HuH-7 (cell line): ENCODE data around the gene AP1S1.
"Not testable (repeated sequence)": the region's sequence is repeated elsewhere in the genome, so short reads cannot be mapped to it uniquely, and the experiment has no call there.

Source experiments
- DNase-seq: peaks from one replicate; pipeline ENCODE4 v3.0.0; 2011; ENCODE audit warnings: low spot score

The AP1S1 gene

GRCh38 chr7:101153969-101154692 is at the start of gene AP1S1:
TSS of gene AP1S1 (plus strand) at chr7:101154476. CDS start at chr7:101154515, 39 bp downstream.
- peak; percentile 99 for DNase-seq

- DNase-seq: no peak
These were observed 49.5 kb upstream of the AP1S1 start for GRCh38 chr7:101104799-101105198.

GRCh38 chr7:101105248-101105647 is 49.0 kb upstream of the AP1S1 start:
- not testable (repeated sequence) for DNase-seq

GRCh38 chr7:101106386-101106785 is 47.9 kb upstream of the AP1S1 start:
- no peak for DNase-seq

GRCh38 chr7:101108330-101108857 is 45.9 kb upstream of the AP1S1 start:
- DNase-seq: no peak

DNA sequence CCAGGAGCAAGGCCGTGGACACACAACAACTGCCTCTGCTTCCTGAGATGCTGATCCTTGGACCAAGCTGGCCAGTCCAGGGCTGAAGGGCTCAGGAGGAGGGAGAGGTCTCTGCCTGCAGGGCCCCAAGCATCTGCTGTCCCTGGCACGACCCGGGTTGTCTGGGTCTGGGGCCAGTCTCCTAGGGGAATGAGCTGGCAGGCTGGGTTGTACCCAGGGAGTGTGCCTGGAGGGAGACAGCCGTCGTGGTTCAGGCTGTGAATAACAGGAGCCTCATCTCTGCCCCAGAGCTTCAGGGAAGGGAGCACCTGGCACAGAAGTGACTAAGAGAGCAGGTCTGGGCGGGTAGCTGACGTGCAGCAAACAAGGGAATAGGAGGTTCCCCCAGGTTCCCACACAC is 45.3 kb upstream of the AP1S1 start:
- no peak for DNase-seq

DNA sequence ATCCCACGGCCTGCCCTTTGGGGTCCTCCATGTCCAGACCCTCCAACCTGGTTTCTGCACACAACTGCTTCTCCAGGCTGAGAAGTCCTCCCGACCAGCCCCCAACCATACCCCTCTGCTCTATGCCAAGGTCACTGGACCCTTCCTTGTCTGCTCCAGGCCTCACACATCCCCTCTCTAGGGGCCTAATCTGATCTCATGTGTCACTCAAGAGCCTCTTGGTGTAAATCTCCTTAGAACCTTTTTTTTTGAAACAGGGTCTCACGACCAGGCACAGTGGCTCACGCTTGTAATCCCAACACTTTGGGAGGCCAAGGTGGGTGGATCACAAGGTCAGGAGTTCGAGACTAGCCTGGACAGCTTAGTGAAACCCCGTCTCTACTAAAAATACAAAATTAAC is 44.9 kb upstream of the AP1S1 start:
- no peak for DNase-seq

DNA sequence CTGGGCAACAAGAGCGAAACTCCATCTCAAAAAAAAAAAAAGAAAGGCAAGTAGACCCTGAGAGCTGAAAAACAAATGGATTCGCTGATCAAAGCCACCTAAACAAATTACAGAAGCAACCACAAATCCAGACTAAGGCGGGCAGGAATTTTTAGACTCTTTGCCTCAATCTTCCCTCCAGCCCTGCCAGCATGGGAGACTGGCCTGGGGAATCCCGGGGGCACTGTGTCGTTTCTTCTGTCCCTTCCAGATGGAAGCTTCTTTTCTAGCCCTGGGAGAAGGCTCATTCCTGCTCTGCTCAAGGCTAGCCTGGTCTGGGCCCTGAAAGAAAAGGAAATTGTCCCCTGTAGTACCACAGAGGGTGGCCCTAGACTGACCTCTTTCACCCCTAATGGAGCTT is 43.0 kb upstream of the AP1S1 start:
- DNase-seq: no peak

- no peak for DNase-seq
These were observed 42.0 kb upstream of the AP1S1 start for GRCh38 chr7:101112233-101112632.

DNA sequence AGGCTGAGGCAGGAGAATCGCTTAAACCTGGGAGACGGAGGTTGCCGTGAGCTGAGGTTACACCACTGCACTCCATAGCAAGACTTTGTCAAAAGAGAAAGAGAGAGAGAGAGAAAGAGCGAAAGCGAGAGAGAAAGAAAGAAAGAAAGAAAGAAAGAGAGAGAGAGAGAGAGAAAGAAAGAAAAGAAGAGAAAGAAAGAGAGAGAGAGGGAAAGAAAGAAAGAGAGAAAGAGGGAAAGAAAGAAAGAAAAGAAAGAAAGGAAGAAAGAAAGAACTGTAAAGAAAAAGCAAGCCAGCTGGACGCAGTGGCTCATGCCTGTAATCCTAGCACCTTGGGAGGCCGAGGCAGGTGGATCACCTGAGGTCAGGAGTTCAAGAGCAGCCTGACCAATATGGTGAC is 41.1 kb upstream of the AP1S1 start:
- DNase-seq: not testable (repeated sequence)

DNA sequence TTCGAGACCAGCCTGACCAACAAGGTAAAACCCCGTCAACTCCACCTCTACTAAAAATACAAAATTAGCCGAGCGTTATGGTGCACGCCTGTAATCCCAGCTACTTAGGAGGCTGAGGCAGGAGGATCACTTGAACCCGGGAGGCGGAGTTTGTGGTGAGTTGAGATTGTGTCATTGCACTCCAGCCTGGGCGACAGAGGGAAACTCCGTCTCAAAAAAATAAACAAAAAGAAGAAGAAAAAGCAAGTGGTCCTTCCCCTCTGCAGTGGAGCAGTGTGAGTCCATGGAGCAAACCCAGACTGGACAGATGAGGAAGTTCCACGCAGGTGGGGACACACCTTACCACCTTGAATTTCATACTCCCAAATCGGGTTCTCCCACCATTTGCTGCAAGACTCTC is 40.4 kb upstream of the AP1S1 start:
- no peak for DNase-seq

- DNase-seq: no peak
These were observed 39.8 kb upstream of the AP1S1 start for GRCh38 chr7:101114492-101114891.

DNA sequence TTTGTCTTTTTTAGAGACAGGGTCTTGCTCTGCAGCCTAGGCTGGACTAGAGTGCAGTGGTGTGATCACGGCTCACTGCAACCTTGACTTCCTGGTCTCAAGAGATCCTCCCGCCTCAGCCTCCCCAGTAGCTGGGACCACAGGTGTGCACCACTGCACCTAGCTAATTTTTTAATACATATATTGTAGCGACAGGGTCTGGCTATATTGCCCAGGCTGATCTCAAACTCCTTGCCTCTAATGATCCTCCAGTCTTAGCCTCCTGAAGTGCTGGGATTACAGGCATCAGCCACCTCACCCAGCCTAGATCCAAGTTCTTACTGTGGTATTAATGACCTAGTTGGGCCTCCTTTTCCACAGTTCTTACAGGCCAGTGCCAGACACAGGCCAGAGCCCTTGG is 39.1 kb upstream of the AP1S1 start:
- no peak for DNase-seq

- no peak for DNase-seq
These were observed 37.4 kb upstream of the AP1S1 start for GRCh38 chr7:101116898-101117297.

DNA sequence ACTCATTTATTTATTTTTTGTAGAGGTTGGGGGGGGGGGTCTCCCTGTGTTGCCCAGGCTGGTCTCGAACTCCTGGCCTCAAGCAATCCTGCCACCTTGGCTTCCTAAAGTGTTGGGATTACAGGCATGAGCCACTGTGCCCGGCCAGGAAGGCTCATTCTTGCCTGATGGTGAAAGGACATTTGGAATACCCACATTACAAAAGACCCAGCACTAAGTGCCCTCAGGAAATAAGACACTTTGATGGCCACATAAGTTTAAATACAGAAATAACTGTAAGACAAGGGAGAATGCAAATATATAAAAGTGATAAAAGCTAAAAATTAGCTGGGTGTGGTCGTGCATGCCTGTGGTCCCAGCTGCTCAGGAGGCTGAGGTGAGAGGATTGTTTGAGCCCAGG is 35.4 kb upstream of the AP1S1 start:
- DNase-seq: no peak

DNA sequence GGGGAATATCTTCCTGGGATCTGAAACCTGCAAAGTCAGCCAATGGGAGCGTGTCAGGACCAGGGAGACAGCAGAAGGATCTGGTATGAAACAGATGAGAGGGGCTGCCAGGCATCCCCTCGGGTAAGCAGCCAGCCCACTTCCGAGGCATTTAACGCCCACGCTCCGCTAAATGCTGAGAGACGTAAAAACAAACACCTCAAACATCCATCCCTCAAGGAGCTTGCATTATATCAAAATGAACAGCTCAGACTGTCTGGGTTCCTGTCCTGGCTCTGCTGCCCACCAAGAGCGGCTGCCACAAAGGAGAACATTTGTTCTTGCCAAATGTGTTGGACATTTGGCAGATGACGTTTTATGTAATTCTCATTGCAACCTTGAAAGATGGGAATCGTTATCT is 34.4 kb upstream of the AP1S1 start:
- no peak for DNase-seq

GRCh38 chr7:101120315-101120714 is 34.0 kb upstream of the AP1S1 start:
- DNase-seq: no peak

- not testable (repeated sequence) for DNase-seq
These were observed 32.7 kb upstream of the AP1S1 start for GRCh38 chr7:101121631-101121990.

DNA sequence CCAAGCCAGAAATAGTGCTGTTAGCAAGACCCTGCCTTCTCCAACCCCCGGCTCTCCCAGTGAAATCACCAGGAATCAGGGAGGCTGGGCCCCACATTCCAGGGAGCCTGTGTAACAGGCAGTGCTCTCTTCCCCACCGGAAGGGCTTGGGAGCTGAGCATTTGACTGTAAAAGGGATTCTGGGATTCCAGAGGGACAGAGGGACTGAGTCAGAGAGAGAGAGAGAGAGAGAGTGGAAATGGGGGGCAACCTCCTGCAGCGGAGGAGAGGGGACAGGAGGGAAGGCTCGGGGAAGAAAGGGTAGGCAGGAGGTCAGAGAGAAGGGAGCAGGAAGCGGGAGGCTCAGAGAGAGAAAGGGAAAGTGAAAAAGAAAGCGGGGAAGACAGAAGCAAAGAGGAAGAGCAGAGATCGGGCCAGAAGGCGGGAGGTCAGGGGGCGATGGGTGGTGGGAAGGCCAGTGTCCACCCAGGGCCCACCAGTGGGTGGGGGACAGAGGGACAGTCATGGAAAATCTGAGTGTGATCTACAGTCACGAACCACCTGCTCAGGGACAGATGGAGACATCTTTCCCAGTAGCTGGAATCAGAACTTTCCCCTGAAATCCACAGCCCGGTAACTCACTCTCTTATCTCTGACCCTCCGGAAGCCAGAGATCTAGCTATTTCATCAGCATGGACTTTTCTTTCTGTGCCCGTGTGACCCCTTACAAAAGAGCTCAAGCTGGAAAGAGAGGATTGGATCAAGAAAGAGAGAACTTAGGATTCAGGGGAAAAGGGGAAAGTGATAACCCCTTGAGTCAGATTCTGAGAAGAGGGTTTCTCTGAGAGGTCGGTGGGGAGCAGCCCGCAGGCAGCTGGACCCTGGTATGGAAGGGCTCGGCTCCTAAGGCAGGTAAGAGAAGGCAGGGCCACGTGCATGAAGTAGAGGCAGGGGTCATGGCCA is 32.0 kb upstream of the AP1S1 start:
- peak; percentile 58 for DNase-seq

- DNase-seq: no peak
These were observed 31.2 kb upstream of the AP1S1 start for GRCh38 chr7:101122933-101123702.

GRCh38 chr7:101123703-101124068 is 30.6 kb upstream of the AP1S1 start:
- DNase-seq: no peak

- DNase-seq: no peak
These were observed 29.8 kb upstream of the AP1S1 start for GRCh38 chr7:101124376-101125056.
